ENCODE data around the gene GPN2.

Gene GPN2

DNA sequence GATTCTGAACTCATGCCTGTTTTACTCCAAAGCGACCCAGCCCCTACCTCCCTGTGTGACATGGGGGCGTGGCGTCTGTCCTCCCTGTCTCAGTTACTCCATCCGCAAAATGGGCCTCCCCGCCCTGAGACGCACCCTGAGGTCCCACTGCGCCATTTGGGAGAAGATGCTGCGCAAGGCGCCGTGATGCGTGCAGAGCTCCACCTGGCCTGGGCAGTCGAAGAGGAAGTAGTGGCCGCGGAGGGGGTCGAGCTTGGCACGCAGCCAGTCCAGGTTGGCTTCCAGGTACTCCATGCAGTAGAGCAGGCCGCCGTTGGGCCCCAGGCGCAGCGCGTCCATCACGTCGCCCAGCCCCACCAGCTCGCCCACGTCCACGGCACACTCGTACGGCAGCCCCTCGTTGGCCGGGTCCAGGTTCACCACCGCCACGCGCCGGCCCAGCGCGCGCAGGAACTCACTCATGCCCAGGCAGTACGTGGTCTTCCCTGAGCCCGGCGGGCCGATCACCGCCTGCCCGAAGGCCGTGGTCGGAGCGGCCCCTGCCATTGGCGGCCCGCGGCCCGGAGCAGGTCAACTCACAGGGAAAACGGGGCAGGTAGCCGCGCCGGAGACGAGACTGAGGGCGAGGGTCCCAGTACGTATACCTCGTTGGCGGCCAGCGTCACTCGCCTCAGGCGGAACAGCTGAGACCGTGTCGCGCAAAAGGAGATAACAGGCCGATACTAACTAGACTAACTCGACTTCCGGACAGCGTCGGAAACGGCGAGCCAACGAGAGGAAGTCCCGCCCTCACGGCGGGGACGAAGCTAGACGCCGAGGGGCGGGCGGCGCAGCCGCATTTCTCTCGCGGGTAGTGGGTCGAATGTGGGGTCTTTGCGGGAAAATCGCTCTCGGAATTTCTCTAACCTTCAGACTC is at the start of gene GPN2:
Gene GPN2, minus strand, starts transcription at position 733 of the 916 bp plus-strand sequence. Its CDS starts 187 bp downstream, at position 546.
- DNase-seq, result peak; percentile 75

DNA sequence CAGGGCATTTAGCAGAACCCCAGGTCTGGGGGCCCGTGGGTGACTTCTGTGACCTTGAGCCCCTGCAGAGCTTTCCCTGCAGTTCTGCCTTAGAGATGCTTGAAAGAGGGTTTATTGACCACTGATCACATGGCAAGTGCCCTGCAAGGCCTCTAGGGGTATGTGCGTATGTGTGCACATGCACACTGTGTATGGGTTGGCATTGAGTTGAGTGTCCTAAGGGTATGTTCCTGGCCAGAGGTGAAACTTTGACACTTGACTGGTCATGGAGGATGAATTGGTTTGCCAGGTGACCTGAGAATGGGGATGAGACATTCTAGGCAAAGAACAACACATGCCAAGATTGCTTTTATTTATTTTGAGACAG is 48.6 kb upstream of the GPN2 start:
- DNase-seq, result no peak

DNA sequence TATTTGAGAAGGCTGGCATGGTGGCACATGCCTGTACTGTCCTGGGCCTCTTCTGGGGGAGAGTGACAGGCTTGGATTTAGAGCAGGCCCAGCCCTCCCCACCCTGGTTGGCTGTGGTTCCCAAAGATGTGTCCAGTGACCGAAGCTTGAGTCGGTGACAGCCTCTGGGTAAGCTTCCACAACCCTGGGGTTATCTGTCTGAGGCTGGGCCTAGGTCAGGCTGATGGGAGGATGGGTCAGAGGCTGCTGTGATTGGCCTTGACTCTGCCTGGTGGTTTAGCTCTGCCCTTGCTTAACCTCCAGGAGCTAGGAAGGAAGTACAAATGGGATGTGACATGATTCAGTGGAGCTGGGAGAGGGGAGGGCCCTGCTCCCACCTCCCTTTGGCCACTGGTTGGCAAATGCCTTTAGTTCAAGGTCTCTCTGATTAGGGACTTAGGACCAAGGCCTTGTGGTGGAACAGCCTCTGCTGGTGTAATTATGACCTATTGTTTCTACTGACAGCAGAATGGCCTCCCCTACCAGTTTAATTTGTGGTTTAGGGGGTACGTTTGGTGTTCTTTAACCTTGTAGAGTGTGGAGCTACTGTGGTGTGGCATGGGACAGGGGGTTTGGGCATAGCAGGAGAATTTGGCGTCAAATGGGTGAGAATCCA is 48.0 kb upstream of the GPN2 start:
- no peak for DNase-seq

DNA sequence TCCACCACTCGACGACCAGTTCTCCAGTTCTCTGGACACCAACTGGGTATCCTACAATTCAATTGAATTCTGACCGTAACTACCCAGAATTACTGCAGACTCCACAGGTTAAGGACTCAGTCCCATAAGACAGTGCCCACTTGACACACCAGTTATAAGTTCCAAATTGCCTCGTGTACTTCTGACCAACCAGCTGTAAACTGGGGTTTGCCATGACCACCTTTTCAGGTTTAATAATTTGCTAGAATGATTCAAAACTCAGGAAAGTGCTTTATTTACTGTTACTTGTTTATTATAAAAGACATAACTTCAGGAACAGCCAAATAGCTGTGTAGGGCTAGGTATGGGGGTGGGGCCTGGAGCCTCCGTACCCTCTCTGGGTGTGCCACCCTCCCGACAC is 46.7 kb upstream of the GPN2 start:
- no peak for DNase-seq

DNA sequence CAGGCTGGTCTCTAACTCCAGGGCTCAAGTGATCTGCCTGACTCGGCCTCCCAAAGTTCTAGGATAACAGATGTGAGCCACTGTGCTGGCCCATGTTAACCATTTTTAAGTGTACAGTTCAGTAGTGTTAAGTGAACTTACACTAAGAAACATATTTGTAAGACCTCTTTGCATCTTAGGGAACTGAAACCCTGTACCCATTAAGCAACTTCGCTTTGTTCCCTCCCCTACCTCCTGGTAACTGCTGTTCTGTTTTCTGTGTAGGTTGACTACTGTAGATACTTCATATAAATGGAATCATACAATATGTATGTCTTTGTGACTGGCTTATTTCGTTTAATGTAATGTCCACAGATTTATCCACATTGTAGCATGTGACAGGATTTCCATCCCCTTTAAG is 42.4 kb upstream of the GPN2 start:
- no peak for DNase-seq

DNA sequence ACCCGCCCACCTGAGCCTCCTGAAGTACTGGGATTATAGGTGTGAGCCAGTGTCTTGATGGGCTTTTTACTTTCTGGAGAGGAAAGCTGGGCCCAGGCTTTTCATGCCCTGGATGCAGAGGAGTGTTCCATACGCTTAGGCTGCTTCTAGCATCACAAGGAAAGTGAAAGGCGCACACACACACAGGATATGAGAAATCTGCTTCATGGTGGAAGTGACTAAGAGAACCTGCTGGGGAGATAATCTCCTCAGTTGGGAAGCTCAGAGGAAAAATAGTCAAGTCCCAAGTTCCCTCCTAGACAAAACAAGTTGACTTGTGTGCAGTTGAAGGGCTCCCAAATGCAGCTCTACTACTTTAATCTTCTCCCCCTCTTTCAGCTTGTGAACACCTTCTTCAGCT is 33.6 kb upstream of the GPN2 start:
- no peak for DNase-seq

DNA sequence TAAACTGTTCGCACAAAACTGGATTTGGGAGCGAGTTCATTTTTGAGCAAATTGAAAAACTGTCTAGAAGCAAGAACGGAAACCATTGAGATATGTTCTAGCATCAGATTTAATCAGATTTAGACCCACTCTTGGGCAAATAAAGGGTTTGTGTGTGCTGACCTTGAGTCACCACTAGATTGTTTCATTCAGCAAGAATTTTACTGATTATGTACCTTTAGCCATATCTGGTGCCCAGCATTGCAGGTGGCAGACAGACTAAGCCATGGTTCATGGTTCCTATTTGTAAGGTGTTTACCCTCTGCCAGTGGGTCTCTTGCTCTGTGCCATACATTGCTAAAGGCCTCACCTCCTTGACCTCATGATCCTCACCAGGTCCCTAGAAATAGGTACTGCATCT is 32.8 kb upstream of the GPN2 start:
- no peak for DNase-seq

DNA sequence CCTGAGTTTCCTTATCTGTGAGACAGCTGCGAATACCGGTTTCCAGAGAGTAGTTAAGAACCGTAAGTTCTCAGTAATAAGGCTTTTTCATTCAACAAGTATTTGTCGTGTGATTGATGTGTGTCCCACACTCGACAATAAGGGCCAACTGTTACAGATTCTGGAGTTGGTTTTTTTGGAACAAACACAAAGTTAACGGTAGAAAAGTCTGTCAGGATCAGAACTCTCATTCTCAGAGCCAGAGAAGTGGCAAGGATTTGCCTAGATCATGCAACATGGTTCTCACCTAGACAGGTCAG is 32.3 kb upstream of the GPN2 start:
- DNase-seq, result no peak

DNA sequence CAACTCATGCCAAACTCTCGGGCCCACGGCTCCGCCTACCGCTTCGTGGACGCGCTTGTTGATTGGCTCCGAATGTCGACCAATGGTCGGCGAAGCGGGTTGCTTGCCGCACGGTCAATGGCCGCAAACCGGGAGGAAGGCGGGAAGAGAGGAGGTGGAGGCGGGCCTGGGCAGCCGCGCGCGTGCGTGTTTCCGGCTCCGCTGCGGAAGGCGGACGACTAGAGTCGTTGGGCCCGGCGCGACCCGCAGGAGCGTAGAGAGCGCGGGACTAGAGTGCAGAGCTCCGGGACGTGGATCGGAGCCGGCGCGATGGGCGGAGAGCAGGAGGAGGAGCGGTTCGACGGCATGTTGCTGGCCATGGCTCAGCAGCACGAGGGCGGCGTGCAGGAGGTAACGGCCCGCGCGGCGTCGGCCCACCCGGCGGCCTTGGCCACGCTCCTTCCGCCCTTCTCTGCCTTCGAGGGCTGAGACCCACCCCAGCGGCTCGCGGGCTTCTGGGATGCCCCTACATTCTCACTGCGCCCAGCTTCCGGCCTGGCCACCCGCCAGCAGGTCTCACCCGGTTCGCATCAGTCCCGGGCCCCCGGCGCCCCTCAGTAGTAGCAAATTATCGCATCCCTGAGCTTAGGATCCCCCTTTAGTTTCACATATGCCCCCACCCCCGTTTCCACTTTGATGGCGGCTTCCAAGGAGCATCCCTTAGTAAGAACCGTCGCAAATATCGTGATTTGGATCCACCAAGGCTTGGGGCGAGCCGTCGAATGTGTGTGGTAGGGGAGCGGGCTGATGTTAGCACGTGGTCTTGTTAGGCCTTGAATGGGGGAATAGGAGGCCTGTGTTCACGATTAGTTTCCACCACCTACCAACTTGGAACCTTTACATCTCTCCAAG is 31.7 kb upstream of the GPN2 start, which contains the start of gene NUDC:
Gene NUDC, plus strand, starts transcription at position 204 of the 891 bp plus-strand sequence. Its CDS starts 106 bp downstream, at position 310.
- peak; percentile 93 for DNase-seq

DNA sequence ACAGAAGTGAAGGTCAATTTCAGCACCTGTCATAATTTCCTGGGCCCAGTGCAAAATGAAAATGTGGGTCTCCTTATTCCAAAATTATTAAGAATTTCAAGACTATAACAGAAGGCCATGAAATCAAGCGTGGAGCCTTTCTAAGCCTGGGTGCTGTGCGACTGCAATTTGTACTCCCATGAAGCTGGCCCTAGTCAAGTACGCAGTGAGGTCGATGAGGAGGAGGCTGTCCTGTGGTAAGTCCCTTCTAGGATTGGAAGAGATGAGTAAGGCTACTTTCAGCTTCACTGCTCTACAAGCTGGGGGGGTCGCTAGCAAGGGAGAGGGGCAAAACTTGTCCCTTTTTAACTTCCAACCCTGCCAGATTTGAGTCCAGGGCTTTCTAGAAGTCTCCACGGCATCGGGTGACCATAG is 31.1 kb upstream of the GPN2 start:
- no peak for DNase-seq

DNA sequence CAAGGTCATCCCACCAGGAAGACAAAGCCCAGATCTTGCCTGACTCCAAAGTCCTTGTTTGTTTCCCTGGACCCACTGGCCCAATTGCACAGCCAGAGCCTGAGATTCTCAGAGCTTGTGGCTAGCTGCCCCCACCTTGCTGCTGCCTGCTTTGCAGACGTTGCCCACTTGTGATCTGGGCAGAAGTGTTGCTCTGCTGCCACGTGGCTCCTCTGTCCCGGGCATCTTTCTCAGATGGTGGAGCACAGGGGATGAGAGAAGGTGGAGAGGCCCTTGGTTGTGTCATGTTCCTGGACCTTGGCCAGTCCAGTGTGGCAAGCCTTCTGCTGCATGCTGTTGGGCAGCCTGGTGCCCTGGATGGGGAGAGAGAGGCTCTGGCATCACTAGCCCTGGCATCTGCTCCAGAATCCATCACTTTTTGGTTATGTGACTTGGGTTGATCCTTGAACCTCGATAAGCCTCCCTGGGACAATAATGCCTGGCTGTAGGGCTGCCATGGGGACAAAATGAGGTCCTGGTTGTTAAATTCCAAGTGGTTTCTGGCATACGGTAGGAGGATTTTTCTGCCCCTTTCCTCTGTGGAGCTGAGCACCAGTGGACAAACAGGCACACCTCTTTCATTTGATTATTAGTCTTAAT is 25.2 kb upstream of the GPN2 start:
- DNase-seq, result no peak

DNA sequence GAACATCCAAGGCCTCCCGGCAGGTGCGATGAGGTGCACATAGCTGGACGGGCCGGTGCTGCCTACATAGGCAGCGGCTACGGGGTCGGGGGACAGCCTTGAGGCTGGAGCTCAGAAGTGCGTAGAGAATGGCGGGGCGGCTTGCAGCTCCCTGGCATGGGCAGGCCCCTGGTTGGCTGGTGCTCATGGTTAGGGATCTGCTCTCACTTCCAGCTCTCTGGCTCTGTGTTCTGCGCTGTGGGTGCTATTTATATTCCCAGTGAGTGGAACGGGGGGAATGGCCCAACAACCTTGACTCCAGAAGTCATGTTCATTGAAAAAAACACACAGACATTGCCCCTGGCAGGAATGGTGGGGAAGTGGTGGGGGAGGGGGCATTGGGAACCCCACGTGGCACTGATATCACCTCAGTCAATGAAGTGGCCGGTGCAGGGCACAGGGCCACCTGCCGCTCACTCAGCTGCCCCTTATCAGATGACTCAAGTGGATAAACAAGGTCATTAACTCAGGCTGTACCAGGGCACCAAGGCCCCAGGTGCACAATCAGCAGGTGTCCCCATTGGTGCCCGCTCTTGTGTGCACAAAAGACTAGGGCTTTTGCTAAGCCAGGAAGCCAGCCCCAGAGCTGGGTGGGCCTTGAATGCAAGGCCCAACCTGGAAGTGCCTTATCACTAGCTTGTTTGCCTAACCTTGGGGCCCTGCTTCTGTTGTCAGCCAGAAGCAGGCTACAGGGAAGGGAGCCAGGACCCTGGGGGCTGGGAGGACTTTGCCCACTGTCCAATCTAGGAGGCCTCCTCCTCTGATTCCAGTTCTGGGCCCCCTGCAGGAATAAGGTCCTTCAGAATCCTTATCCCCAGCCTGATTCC is 23.9 kb upstream of the GPN2 start, which contains the start of gene NR0B2:
Gene NR0B2, minus strand, starts transcription at position 222 of the 866 bp plus-strand sequence. Its CDS starts 35 bp downstream, at position 187.
- DNase-seq, result no peak

DNA sequence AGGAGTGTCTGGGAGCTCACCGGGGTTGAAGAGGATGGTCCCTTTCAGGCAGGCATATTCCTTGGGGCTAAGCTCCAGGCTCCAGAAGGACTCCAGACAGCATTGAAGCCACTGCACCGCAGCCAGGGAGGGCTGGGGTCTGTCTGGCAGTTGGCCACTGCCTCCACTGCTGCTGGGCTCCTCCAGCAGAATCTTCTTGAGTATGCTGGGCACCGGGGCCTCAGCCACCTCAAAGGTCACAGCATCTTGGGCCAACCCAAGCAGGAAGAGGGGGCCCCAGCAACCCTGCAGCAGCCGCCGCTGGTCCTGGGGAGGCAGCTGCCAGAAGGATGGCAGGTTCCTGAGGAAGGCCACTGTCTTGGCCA is 23.3 kb upstream of the GPN2 start:
- no peak for DNase-seq

DNA sequence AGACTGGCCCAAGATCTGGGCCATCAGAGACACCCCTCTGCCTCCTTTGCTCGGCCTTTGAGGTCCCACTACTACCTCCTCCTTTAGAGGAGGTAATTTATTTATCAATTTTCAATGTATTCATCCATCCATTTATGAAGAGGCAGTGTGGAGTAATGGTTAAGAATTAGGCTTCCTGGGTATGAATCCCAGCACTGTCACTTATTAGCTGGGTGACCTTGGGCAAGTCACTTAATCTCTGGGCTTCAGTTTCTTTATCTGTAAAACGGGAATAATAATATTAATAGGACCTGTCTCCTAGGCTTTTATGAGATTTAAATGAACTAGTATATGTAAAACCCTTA is 22.0 kb upstream of the GPN2 start:
- DNase-seq, result no peak

DNA sequence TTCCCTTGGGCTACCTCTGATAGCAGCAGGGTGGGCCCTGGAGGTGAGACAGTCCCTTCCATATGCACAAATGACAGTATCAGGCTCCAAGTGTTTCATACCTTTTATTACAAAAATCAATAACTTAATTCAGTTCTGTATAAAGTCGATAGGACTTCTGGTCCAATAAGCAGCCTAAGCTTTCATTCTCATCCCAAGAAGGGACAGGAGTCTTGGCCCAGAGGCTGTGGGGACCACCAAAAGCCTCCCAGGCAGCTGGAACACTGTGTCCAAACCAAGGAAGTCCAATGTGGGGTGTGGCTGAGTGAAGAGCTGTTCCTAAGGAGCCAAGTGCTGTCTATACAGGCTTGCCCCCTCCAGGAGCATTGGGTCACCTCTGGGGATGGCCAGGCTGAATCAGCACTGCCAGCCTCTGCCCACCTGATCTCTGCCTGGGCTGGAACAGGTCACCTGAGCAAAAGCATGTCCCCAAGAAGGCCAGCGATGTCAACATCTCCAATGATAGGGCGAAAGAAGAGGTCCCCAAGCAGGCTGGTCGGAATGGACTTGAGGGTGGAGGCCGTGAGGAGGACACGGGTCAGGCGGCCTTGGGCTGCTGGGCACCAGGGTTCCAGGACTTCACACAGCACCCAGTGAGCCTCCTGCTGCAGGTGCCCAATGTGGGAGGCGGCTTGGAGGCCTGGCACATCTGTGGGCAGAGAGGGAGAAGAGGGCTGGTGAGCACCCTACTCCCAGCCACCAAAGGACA is 21.5 kb upstream of the GPN2 start:
- DNase-seq, result no peak

DNA sequence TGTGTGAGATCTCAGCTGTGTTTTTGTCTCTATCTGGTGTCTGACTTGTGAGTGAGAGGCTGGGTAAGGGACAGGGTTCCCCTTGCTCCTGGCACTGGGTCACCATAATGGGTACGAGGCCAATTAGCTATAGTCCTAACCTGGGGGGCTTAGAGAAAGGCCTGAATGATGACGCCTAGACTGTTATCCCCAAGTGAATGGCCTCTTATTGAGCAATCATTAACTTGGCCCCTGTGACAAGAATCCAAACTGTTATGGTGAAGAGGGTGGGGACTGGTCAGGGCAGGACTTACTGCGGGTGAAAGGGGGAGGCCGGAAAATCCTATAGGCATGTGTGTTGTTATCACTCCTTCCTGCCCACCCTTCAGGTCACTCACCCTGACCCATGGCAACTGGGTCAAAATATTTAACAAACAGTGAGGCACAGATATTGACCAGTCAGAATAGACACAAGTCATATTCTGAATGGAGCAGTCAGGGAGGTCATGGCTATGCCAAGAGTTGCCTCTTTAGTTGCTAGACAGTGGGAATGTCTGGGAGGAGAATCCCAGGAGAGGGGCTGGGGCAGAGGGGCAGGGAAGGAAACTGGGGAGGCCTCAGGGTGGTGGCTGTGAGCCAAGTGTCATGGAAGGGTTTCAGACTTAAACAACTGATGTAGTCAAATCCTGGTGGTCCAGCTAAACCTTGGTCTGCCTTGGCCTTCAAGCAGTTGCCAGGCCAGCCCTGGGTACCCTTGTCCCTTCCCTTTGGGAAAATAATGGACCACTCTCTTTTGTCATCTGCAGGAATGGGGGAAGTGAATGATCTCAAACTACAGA is 20.5 kb upstream of the GPN2 start:
- DNase-seq, result no peak

DNA sequence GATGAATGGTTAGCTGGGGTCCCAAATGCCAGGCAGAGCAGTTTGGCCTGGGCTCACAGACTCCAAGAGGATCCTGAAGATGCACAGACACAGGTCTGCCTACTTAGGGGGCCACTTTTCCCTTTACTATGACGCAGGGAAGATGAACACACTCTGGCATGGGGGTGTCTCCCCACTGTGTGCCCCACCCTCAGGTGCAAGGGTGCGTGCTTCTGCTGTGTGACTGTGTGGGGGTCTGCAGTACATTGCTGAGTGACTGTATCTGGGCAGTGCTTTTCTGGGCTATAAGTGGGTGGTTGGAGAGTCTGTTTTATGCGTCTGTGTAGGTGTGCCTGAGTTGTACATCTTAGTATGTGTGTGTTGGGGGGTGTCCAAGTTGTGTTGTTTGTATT is 19.9 kb upstream of the GPN2 start:
- no peak for DNase-seq

DNA sequence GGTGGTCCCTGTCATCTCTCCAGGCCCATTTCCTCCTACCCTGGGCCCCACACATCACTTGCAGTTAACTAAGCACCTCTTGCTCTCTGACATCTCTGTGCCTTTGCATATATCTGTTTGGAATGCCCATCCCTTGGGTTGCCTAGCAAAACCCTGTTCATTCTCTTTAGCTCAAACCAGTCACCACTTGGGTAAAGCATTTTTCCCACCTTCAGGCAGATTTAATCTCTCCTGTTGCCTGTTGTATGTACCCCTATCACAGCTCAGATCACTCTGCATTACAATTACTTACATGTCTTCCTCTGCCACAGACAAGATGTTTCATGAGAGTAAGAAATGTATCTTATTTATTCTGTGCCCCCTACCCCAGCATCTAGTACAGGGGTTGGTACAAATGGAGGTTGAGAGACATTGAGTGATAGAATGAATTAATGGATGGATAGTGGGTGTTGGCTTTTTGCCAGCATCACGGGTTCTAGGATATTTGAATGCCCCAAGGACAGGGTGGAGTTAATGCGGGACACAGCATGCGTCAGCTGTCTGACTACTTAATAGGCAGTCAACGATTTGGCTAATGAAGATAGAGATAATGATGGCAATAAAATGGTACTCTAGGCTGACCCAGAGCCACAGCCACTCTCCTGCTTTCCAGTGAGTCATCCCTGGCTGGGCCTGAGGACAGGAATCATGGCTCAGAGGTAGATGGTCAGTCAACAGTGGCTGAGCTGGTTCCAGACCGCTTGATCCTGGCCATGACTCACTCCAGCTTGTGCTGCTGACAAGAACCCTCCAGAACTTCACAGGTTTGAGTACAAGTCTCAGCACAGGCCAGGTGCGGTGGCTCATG is 17.2 kb upstream of the GPN2 start:
- DNase-seq, result no peak

DNA sequence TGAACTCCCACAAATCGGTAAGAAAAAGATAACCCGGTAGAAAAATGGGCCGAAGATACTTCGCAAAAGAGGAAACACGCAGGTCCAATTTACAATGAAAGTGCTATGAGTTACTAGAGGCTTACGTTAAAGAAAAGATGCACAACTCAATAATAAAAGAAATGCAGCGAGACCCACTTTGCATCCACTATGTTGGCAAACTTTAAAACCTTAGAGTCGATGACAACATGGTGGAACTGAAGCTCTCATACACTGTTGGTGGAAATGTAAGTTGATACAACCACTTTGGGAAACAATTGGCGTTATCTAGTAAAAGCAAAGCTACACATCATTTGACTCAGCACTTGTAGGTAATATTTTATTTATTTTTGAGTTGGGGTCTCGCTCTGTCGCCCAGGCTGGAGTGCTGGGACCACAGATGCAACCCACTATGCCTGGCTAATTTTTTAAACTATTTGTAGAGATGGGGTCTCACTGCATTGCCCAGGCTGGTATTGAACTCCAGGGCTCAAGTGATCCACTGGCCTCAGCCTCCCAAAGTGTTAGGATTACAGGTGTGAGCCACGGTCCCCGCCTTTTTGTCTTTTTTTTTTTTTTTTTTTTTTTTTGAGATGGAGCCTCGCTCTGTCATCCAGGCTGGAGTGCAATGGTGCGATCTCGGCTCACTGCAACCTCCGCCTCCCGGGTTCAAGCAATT is 10.9 kb upstream of the GPN2 start:
- DNase-seq, result no peak

Data from activated CD8-positive, alpha-beta memory T cell treated with anti-CD3 and anti-CD28 coated beads, Interleukin-2, amount 50 U/mL, for 4 hours (primary cell).